Hematopoietic multipotent progenitor cell treated with erythropoietin and hydrocortisone succinate and interleukin-3 and kit ligand, for 15 days (in vitro differentiated cells): Measurements from ENCODE around the gene MCAM.

Experiments used
- DNase-seq: peaks from one replicate; pipeline ENCODE4 v3.0.0-alpha.2; 2015; ENCODE audit warnings: low spot score

MCAM gene

GRCh38 chr11:119344291-119345010 is 27.5 kb upstream of the MCAM start:
- DNase-seq, result no peak

- no peak for DNase-seq
Observed at GRCh38 chr11:119343726-119344125, 26.8 kb upstream of the MCAM start.

GRCh38 chr11:119342362-119343130 is 25.6 kb upstream of the MCAM start:
- DNase-seq, result no peak

GRCh38 chr11:119342023-119342300 is 25.0 kb upstream of the MCAM start:
- DNase-seq, result no peak

- no peak for DNase-seq
Observed at GRCh38 chr11:119341222-119342022, 24.5 kb upstream of the MCAM start.

GRCh38 chr11:119340335-119341221 is 23.6 kb upstream of the MCAM start, which contains the start of gene C1QTNF5:
C1QTNF5 (minus strand) TSS chr11:119340883; CDS start chr11:119340397, 486 bp downstream.
- no peak for DNase-seq

- peak; percentile 31 for DNase-seq
Observed at GRCh38 chr11:119339589-119340334, 22.8 kb upstream of the MCAM start.

- DNase-seq, result no peak
Observed at GRCh38 chr11:119338965-119339588, 22.1 kb upstream of the MCAM start.

GRCh38 chr11:119338318-119338890 is 21.5 kb upstream of the MCAM start:
- DNase-seq, result peak; percentile 78

- DNase-seq, result no peak
Observed at GRCh38 chr11:119337581-119338317, 20.8 kb upstream of the MCAM start.

- no peak for DNase-seq
Observed at GRCh38 chr11:119336744-119337469, 20.0 kb upstream of the MCAM start.

- DNase-seq, result no peak
Observed at GRCh38 chr11:119335655-119336543, 19.0 kb upstream of the MCAM start.

GRCh38 chr11:119335091-119335654 is 18.2 kb upstream of the MCAM start:
- DNase-seq, result no peak

GRCh38 chr11:119334174-119334930 is 17.4 kb upstream of the MCAM start, which contains the start of gene RNF26:
RNF26 (plus strand) TSS chr11:119334527; CDS start chr11:119335123, 596 bp downstream.
- peak; percentile 96 for DNase-seq

- DNase-seq, result no peak
Observed at GRCh38 chr11:119332111-119332765, 15.3 kb upstream of the MCAM start.

- DNase-seq, result no peak
Observed at GRCh38 chr11:119330237-119330636, 13.3 kb upstream of the MCAM start.
